Neural cell (in vitro differentiated cells): ENCODE measurements around the gene ALDH4A1. TPM values are rescaled to one million over a fixed set of nuclear protein-coding genes. Genes with fewer than 3 reads are reported as not detected.
A peak's percentile ranks its signal among the peaks of the same experiment; 100 is the strongest.

Experiments
- H2AFZ ChIP-seq: fragments of 200-600, 300-800 bp; sonication (generic), shearing (Covaris generic); 2 replicates; pipeline ENCODE4 v1.6.0; 2014; ENCODE audit warnings: low read depth, mild to moderate bottlenecking, antibody characterized with exemption, low read length, moderate library complexity
- H3F3A ChIP-seq: fragments of 200-600 bp; shearing (Covaris generic); 2 replicates; pipeline ENCODE4 v1.6.1; 2016; ENCODE audit warnings: mild to moderate bottlenecking, moderate library complexity, mixed read lengths, antibody characterized with exemption, low read length; ENCODE audit not compliant: insufficient read depth, poor library complexity, severe bottlenecking
- H3K27ac ChIP-seq: fragments of 200-600, 300-800 bp; sonication (generic), shearing (Covaris generic); 2 replicates; pipeline ENCODE4 v1.5.1; 2014; ENCODE audit warnings: mild to moderate bottlenecking, low read length, moderate library complexity
- H3K27me3 ChIP-seq: fragments of 300-800, 200-600 bp; sonication (generic), shearing (Covaris generic); 2 replicates; pipeline ENCODE4 v1.6.0; 2014; ENCODE audit warnings: mild to moderate bottlenecking, low read depth, low read length, moderate library complexity; ENCODE audit not compliant: insufficient read depth
- H3K36me3 ChIP-seq: fragments of 300-800, 200-600 bp; sonication (generic), shearing (Covaris generic); 2 replicates; pipeline ENCODE4 v1.5.1; 2014; ENCODE audit warnings: mild to moderate bottlenecking, antibody characterized with exemption, low read length, moderate library complexity; ENCODE audit not compliant: insufficient read depth
- H3K4me2 ChIP-seq: fragments of 300-800, 200-600 bp; sonication (generic), shearing (Covaris generic); 2 replicates; pipeline ENCODE4 v1.6.0; 2014; ENCODE audit warnings: mild to moderate bottlenecking, low read length
- H3K4me3 ChIP-seq: fragments of 300-800, 200-600 bp; sonication (generic), shearing (Covaris generic); 2 replicates; pipeline ENCODE4 v1.5.1; 2014; ENCODE audit warnings: mild to moderate bottlenecking, low read length, moderate library complexity
- H3K79me2 ChIP-seq: fragments of 200-600 bp; shearing (Covaris generic); replicated peaks from 2 replicates; pipeline ENCODE4 v1.6.0; 2014; ENCODE audit warnings: mild to moderate bottlenecking, low read length, moderate library complexity; ENCODE audit not compliant: insufficient read depth
- H3K9ac ChIP-seq: fragments of 300-800, 200-600 bp; sonication (generic), shearing (Covaris generic); 2 replicates; pipeline ENCODE4 v1.6.1; 2016; ENCODE audit warnings: mild to moderate bottlenecking, low read length, mixed read lengths
- H3K9me2 ChIP-seq: fragments of 200-600 bp; shearing (Covaris generic); 2 replicates; pipeline ENCODE4 v1.6.1; 2016; ENCODE audit warnings: mild to moderate bottlenecking, low read length, mixed read lengths; ENCODE audit not compliant: insufficient read depth
- H3K9me3 ChIP-seq: fragments of 200-600, 300-800 bp; sonication (generic), shearing (Covaris generic); 2 replicates; pipeline ENCODE4 v1.6.1; 2016; ENCODE audit warnings: mild to moderate bottlenecking, mixed run types, low read length, moderate library complexity, mixed read lengths
- H4K20me1 ChIP-seq: fragments of 200-600 bp; shearing (Covaris generic); 2 replicates; pipeline ENCODE4 v1.6.1; 2016; ENCODE audit warnings: mild to moderate bottlenecking, mixed run types; ENCODE audit not compliant: insufficient read depth
- EP300 ChIP-seq: fragments of 450-650 bp; conservative IDR thresholded peaks from 2 replicates; pipeline ENCODE4 v1.6.1; 2014; ENCODE audit warnings: antibody characterized with exemption, mild to moderate bottlenecking, moderate library complexity; ENCODE audit not compliant: poor library complexity, severe bottlenecking
- MXI1 ChIP-seq: fragments of 450-650 bp; conservative IDR thresholded peaks from 2 replicates; pipeline ENCODE4 v1.6.1; 2014; ENCODE audit warnings: antibody characterized with exemption, mild to moderate bottlenecking; ENCODE audit not compliant: poor library complexity, severe bottlenecking
- POLR2AphosphoS5 ChIP-seq: IDR thresholded peaks from 2 replicates; pipeline ENCODE4 v1.6.1; 2012
- RAD21 ChIP-seq: fragments of 450-650 bp; conservative IDR thresholded peaks from 2 replicates; pipeline ENCODE4 v1.6.1; 2014; ENCODE audit warnings: antibody characterized with exemption, mild to moderate bottlenecking, moderate library complexity
- SMC3 ChIP-seq: fragments of 450-650 bp; conservative IDR thresholded peaks from 2 replicates; pipeline ENCODE4 v1.6.1; 2014; ENCODE audit warnings: antibody characterized with exemption, mild to moderate bottlenecking, moderate library complexity; ENCODE audit not compliant: poor library complexity
- TAF1 ChIP-seq: IDR thresholded peaks from 2 replicates; pipeline ENCODE4 v1.6.1; 2012; ENCODE audit warnings: low read depth
- polyA minus RNA-seq: library from RNA; depleted of rRNA, polyadenylated mRNA; stranded (reverse); fragments of >200 nt; gene quantifications from 2 replicates; pipeline ENCODE4 v1.2.3, GENCODE V29; 2014
- polyA plus RNA-seq: library from polyadenylated mRNA; depleted of rRNA; stranded (reverse); fragments of >200 nt; gene quantifications from 2 replicates; pipeline ENCODE4 v1.2.3, GENCODE V29; 2014
- TF ChIP-seq, protein P1 (sequence below): IDR thresholded peaks from 2 replicates; pipeline ENCODE4 v1.6.1; 2012; ENCODE audit warnings: borderline replicate concordance
- TF ChIP-seq, protein P2 (sequence below): fragments of 450-650 bp; IDR thresholded peaks from 2 replicates; pipeline ENCODE4 v1.5.1; 2014; ENCODE audit warnings: antibody characterized with exemption, mild to moderate bottlenecking, moderate library complexity; ENCODE audit not compliant: poor library complexity, severe bottlenecking

ALDH4A1 gene, protein sequence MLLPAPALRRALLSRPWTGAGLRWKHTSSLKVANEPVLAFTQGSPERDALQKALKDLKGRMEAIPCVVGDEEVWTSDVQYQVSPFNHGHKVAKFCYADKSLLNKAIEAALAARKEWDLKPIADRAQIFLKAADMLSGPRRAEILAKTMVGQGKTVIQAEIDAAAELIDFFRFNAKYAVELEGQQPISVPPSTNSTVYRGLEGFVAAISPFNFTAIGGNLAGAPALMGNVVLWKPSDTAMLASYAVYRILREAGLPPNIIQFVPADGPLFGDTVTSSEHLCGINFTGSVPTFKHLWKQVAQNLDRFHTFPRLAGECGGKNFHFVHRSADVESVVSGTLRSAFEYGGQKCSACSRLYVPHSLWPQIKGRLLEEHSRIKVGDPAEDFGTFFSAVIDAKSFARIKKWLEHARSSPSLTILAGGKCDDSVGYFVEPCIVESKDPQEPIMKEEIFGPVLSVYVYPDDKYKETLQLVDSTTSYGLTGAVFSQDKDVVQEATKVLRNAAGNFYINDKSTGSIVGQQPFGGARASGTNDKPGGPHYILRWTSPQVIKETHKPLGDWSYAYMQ
- polyA plus RNA-seq (8.1 and 11.0 TPM in 2 replicates), polyA minus RNA-seq (9.0 and 12.9 TPM in 2 replicates)

DNA sequence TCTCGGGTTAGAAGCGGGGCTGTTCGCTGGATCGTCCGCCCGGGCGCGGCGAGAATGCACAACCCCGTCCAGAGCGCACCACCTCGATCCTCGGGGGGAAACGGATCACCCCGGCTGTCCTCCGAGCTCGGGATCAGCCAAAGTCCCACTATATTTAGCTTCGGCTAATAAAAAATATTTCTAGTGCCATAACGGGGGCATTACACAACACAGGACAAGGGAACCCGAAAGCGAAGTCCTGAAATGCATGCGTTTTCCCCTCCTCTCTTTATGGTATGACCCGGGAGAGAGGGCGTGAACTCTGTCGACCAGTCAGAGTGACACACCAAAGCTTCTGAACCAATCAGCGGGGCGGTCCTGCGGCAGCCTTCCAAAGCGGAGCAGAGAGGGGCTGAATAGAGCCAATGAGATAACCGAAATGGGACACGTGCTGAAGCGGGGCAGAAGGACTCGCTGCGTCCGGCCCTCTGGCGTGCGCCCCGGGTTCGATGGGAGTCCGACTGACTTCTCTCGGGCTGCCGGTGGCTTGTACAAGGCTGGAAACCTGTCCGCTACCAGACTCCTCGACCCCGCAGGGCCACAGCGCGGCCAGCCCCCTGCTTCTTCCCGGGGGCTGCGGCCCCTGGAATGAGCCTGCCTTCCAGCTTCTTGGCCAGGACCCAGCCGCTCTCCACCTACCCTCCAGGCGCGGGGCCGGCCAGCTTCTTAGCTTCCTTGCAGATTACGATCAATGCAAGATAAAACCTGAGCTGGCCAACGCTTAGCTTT, at the start of gene ALDH4A1:
Gene ALDH4A1, minus strand, starts transcription at position 33 of the 768 bp plus-strand sequence. Its CDS starts 32 bp downstream, at position 1.
- peak within 1 kb of the TSS; percentile 68 for H3K27ac ChIP-seq
- no peaks in the 10 kb centered on the region for H4K20me1 ChIP-seq
- peak within 1 kb of the TSS; percentile 71 for H2AFZ ChIP-seq
- H3K9me3 ChIP-seq: no peaks in the 10 kb centered on the region
- peak within 1 kb of the TSS; percentile 77 for H3K4me2 ChIP-seq
- TF ChIP-seq EP300: no peak
- no peak for TF ChIP-seq RAD21
- TF ChIP-seq TAF1: no peak
- TF ChIP-seq MXI1: peak; percentile 68
- TF ChIP-seq SMC3: peak; percentile 21
- TF ChIP-seq POLR2AphosphoS5: peak; percentile 12
- no peaks in the 10 kb centered on the region for H3K36me3 ChIP-seq
- H3K4me3 ChIP-seq: peak within 1 kb of the TSS; percentile 86
- H3K9ac ChIP-seq: peak within 1 kb of the TSS; percentile 74
- H3F3A ChIP-seq: no peaks in the 10 kb centered on the region
- H3K9me2 ChIP-seq: no peaks in the 10 kb centered on the region
- H3K27me3 ChIP-seq: no peaks in the 10 kb centered on the region
- H3K79me2 ChIP-seq: no peaks in the 10 kb centered on the region

DNA sequence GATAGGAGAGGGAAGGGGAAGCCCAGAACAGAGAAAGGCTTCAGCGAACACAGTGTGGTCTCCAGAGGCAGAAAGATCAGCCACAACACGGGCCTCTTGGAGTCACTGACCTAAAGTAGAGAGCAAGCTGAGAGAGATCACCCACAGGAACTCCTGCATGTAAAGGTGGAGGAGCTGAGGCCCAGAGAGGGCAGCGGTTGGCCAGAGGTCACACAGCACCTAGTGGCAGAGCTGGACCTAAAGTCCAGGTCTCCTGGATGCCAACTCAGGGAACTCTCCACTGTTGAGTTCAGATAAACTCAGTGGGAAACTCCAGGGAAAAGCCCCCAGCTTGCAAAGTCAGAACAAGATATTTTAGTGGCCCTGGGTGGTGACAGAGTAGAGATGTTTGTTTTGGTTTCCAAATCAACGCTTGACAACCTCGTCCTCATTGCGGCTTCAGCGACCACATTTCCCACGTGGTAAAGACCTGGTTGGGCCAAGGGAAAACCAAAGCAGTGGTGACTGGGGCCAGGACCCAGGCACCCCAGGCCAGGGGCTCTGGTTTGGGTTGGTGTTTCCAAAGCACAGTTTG, 49.5 kb upstream of the ALDH4A1 start:
- Histone ChIP-seq H3K9me3 (no peaks in the 10 kb centered on the region), H3K9me2 (no peaks in the 10 kb centered on the region), H3K4me2 (no peak overlapping the region), H3K4me3 (no peak overlapping the region), H4K20me1 (no peaks in the 10 kb centered on the region), H2AFZ (no peak overlapping the region), H3F3A (no peaks in the 10 kb centered on the region), H3K79me2 (peaks cover 4% of the 10 kb centered on the region), H3K9ac (no peak overlapping the region), H3K27me3 (peaks cover 15% of the 10 kb centered on the region), H3K27ac (no peak overlapping the region), H3K36me3 (no peaks in the 10 kb centered on the region)
- TF ChIP-seq EP300 (no peak), RAD21 (no peak), MXI1 (no peak), POLR2AphosphoS5 (no peak), TAF1 (no peak), SMC3 (no peak)
- TF ChIP-seq, protein P1, sequence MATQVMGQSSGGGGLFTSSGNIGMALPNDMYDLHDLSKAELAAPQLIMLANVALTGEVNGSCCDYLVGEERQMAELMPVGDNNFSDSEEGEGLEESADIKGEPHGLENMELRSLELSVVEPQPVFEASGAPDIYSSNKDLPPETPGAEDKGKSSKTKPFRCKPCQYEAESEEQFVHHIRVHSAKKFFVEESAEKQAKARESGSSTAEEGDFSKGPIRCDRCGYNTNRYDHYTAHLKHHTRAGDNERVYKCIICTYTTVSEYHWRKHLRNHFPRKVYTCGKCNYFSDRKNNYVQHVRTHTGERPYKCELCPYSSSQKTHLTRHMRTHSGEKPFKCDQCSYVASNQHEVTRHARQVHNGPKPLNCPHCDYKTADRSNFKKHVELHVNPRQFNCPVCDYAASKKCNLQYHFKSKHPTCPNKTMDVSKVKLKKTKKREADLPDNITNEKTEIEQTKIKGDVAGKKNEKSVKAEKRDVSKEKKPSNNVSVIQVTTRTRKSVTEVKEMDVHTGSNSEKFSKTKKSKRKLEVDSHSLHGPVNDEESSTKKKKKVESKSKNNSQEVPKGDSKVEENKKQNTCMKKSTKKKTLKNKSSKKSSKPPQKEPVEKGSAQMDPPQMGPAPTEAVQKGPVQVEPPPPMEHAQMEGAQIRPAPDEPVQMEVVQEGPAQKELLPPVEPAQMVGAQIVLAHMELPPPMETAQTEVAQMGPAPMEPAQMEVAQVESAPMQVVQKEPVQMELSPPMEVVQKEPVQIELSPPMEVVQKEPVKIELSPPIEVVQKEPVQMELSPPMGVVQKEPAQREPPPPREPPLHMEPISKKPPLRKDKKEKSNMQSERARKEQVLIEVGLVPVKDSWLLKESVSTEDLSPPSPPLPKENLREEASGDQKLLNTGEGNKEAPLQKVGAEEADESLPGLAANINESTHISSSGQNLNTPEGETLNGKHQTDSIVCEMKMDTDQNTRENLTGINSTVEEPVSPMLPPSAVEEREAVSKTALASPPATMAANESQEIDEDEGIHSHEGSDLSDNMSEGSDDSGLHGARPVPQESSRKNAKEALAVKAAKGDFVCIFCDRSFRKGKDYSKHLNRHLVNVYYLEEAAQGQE: no peak
- TF ChIP-seq, protein P2, sequence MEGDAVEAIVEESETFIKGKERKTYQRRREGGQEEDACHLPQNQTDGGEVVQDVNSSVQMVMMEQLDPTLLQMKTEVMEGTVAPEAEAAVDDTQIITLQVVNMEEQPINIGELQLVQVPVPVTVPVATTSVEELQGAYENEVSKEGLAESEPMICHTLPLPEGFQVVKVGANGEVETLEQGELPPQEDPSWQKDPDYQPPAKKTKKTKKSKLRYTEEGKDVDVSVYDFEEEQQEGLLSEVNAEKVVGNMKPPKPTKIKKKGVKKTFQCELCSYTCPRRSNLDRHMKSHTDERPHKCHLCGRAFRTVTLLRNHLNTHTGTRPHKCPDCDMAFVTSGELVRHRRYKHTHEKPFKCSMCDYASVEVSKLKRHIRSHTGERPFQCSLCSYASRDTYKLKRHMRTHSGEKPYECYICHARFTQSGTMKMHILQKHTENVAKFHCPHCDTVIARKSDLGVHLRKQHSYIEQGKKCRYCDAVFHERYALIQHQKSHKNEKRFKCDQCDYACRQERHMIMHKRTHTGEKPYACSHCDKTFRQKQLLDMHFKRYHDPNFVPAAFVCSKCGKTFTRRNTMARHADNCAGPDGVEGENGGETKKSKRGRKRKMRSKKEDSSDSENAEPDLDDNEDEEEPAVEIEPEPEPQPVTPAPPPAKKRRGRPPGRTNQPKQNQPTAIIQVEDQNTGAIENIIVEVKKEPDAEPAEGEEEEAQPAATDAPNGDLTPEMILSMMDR: no peak
